ENCODE results near the gene CHRDL2. TPM values are rescaled to one million over a fixed set of nuclear protein-coding genes. Genes with fewer than 3 reads are reported as not detected.

Gene CHRDL2
- total RNA-seq, 4 donors from 2014 or later, result not detected

DNA sequence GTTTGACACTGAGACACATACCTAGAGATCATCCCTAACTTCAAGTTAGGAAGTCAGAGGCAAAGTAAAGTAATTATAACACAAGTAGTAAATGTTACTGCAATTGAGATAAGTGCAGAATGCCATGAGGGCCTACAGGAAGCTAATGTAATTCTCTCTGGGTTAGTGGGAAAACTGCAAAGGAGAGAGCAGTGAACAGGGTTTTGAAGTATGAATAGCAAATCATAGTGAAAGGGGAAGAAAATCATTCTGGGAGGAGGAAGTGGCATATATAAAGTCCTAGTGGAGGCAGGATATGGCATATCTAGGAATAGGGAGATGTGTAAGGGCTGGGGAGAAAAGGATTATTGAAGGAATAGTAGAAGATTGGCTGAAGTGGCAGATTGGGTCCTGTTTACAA, 45.3 kb upstream of the CHRDL2 start:
- no peak overlapping the region for H3K4me3 ChIP-seq (ENCODE audit: low read depth, poor library complexity, severe bottlenecking)
- no peak for DNase-seq (ENCODE audit: low spot score in 2 of 2)
- intact Hi-C loops (cut with DNase I; ENCODE audit: low total_unique reads), result no loop called here
- no peak for TF ChIP-seq POLR2A (IDR thresholded peaks at IDR 0.05)
- TF ChIP-seq, protein P1, sequence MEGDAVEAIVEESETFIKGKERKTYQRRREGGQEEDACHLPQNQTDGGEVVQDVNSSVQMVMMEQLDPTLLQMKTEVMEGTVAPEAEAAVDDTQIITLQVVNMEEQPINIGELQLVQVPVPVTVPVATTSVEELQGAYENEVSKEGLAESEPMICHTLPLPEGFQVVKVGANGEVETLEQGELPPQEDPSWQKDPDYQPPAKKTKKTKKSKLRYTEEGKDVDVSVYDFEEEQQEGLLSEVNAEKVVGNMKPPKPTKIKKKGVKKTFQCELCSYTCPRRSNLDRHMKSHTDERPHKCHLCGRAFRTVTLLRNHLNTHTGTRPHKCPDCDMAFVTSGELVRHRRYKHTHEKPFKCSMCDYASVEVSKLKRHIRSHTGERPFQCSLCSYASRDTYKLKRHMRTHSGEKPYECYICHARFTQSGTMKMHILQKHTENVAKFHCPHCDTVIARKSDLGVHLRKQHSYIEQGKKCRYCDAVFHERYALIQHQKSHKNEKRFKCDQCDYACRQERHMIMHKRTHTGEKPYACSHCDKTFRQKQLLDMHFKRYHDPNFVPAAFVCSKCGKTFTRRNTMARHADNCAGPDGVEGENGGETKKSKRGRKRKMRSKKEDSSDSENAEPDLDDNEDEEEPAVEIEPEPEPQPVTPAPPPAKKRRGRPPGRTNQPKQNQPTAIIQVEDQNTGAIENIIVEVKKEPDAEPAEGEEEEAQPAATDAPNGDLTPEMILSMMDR (IDR thresholded peaks at IDR 0.05), result no peak

DNA sequence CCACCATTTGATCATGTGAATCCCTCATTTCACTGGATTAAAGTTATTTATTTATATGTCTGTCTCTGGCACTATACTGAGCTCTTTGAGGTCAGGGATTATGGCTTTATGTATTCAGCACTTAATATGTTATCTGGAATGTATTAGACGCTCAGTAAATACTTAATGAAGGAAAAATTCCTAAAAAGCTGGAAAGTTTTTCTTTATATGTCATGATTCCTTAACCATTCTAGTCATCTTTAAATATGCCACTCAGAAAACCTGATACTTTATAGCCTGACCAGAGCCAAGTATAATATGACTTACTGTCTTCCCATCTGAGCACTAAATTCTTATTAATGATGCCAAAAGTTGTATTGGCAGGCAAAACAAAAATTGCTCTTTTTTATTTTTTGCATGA, 44.5 kb upstream of the CHRDL2 start:
- TF ChIP-seq, protein P1 (IDR thresholded peaks at IDR 0.05), result no peak
- no peak for TF ChIP-seq POLR2A (IDR thresholded peaks at IDR 0.05)
- no peak for DNase-seq (ENCODE audit: low spot score in 2 of 2)
- no peak overlapping the region for H3K4me3 ChIP-seq (ENCODE audit: low read depth, poor library complexity, severe bottlenecking)
- WGBS, 2 donors, result 67 to 82% methylated on average over 1 of the region's 1 CpG
- intact Hi-C loops (cut with DNase I; ENCODE audit: low total_unique reads), result no loop called here

DNA sequence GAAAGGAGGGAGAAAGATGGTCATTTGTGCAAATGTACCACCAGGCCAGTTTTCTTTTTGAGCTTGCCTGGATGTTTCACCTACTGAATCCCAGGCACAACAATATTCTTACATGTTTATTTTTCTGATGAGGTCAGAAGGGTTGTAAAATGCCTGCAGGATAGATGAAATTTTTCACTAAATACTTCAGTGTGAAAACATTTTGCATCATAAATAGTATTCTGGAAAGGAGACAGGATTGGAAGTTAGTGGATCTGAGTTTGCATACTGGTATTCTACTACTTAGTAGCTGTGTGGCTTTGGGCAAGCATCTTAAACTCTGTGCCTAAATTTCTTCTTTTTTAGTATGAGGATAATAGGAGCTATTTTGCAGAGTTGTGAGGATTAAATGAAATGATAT, 42.2 kb upstream of the CHRDL2 start:
- H3K4me3 ChIP-seq (ENCODE audit: low read depth, poor library complexity, severe bottlenecking), result no peak overlapping the region
- intact Hi-C loops (cut with DNase I; ENCODE audit: low total_unique reads), result no loop called here
- no peak for TF ChIP-seq POLR2A (IDR thresholded peaks at IDR 0.05)
- TF ChIP-seq, protein P1 (IDR thresholded peaks at IDR 0.05), result no peak
- DNase-seq (ENCODE audit: low spot score in 2 of 2), result no peak

DNA sequence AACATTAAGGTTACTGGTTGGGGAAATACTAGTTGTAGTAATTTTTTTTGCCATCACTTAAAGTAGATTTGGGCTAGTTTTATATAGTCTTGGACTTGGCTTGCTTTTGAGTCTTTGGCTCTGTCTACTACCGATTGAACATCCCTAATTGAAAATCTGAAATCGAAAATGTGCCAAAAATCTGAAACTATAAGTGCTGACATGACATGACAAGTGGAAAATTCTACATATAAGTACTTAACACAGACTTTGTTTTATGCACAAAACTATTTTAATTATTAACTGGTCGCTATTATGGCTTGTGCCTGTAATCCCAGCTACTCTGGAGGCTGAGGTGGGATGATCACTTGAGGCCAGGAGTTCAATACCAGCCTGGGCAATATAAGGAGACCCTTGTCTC, 39.9 kb upstream of the CHRDL2 start:
- DNase-seq (ENCODE audit: low spot score in 2 of 2), result no peak
- WGBS, 2 donors, result 72 to 83% methylated on average over 3 of the region's 3 CpGs
- no peak for TF ChIP-seq POLR2A (IDR thresholded peaks at IDR 0.05)
- TF ChIP-seq, protein P1 (IDR thresholded peaks at IDR 0.05), result no peak
- no peak overlapping the region for H3K4me3 ChIP-seq (ENCODE audit: low read depth, poor library complexity, severe bottlenecking)
- intact Hi-C loops (cut with DNase I; ENCODE audit: low total_unique reads), result no loop called here

DNA sequence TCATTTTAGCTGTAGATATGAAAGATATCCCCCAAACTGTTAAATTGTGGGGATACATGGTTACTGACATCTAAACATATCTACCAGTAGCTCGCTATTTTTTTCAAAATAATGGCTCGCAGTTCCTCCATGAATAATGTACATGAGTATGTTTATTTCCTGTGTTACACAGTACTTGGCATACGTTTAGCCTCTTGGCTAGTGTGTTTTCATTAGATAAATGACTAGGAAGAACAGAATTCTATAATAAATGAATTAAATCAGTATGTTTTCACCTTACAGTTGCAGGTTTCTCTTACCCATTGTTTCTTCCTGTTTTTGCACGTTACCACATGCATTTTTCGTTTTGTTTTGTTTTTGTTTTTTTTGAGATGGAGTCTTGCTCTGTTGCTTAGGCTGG, 39.2 kb upstream of the CHRDL2 start:
- intact Hi-C loops (cut with DNase I; ENCODE audit: low total_unique reads), result no loop called here

More for the DNA sequence above, 39.2 kb upstream of the CHRDL2 start:
- TF ChIP-seq, protein P1 (IDR thresholded peaks at IDR 0.05), result no peak
- TF ChIP-seq POLR2A (IDR thresholded peaks at IDR 0.05), result no peak
- 62 to 67% methylated on average over 5 of the region's 5 CpGs for WGBS, 2 donors
- no peak overlapping the region for H3K4me3 ChIP-seq (ENCODE audit: low read depth, poor library complexity, severe bottlenecking)
- DNase-seq (ENCODE audit: low spot score in 2 of 2), result no peak
